K562 (cell line): ENCODE results near the gene PPM1H. TPM values are rescaled to one million over a fixed set of nuclear protein-coding genes. Genes with fewer than 3 reads are reported as not detected.

Source experiments
- ATAC-seq: fragments of 200-7000 bp; cut with Tn5 transposase; 3 replicates; pipeline ENCODE4 v1.9.1; 2020; ENCODE audit warnings: moderate library complexity
- BruUV-seq: library from RNA; stranded (reverse); fragments of 400-500 nt; replicated peaks from 2 replicates; lab custom pipeline; 2021; lab: Mats Ljungman, UMichigan
- CTCF ChIA-PET: fragments of 300-600 bp; formaldehyde crosslinking; extraction: SDS; loops from one replicate; lab custom pipeline; 2021; ENCODE audit warnings: low intra/inter-chr PET ratio; lab: Yijun Ruan, JAX
- POLR2A ChIA-PET: fragments of 300-600, 350-650 bp; sonication (Branson Sonifier 250); formaldehyde crosslinking; extraction: SDS; loops from one replicate; lab custom pipeline; 2021; ENCODE audit warnings: antibody characterized with exemption, inconsistent platforms; lab: Yijun Ruan, JAX
- DNase-seq, 4 experiments: peaks; one replicate each; pipeline versions ENCODE4 v3.0.0 to v3.0.0-alpha.2; 2011 to 2018; ENCODE audit warnings: low spot score in 3 of 4, mixed read lengths in 3 of 4; ENCODE audit errors: extremely low read depth in 1 of 4
- FAIRE-seq: peaks from 2 replicates; lab custom pipeline; 2011; peaks lifted over from hg19 to GRCh38; lab: Jason Lieb, UNC
- H2AFZ ChIP-seq: 2 replicates; pipeline ENCODE4 v1.6.0; 2011; ENCODE audit warnings: low read depth, low read length, control low read depth, inconsistent platforms
- H3K27ac ChIP-seq: fragments of 200-600 bp; 3 replicates; pipeline ENCODE4 v1.8.0; 2011; ENCODE audit warnings: low read depth, mild to moderate bottlenecking, control low read depth, inconsistent platforms, low read length, moderate library complexity, mixed read lengths; ENCODE audit errors: extremely low read depth
- H3K27me3 ChIP-seq, 2 experiments: fragments of 300-600 bp in 1 of 2; 2 replicates in 1 of 2; 3 replicates in 1 of 2; pipeline versions ENCODE4 v1.6.0 to v1.8.0; 2011; ENCODE audit warnings: inconsistent platforms in 2 of 2, low read length in 2 of 2, mild to moderate bottlenecking in 1 of 2, mixed read lengths in 1 of 2, moderate library complexity in 1 of 2; ENCODE audit not compliant: control insufficient read depth in 2 of 2, insufficient read depth in 2 of 2
- H3K36me3 ChIP-seq: fragments of 300-600 bp; 3 replicates; pipeline ENCODE4 v1.8.0; 2011; ENCODE audit warnings: mild to moderate bottlenecking, low read length, inconsistent platforms; ENCODE audit not compliant: control insufficient read depth, insufficient read depth
- H3K4me1 ChIP-seq, 2 experiments: fragments of 200-600 bp in 1 of 2; replicated peaks in 1 of 2; 2 replicates in 1 of 2; 3 replicates in 1 of 2; pipeline versions ENCODE4 v1.5.1 to v1.8.0; 2011; ENCODE audit warnings: inconsistent platforms in 2 of 2, low read length in 2 of 2, mild to moderate bottlenecking in 1 of 2, mixed read lengths in 1 of 2, moderate library complexity in 1 of 2; ENCODE audit not compliant: control insufficient read depth in 2 of 2, insufficient read depth in 2 of 2
- H3K4me2 ChIP-seq: 2 replicates; pipeline ENCODE4 v1.6.1; 2011; ENCODE audit warnings: low read length, control low read depth, inconsistent platforms, mixed read lengths; ENCODE audit not compliant: insufficient read depth
- H3K4me3 ChIP-seq: fragments of 200-600 bp; sonication (generic), shearing (Covaris generic); 2 replicates; pipeline ENCODE4 v1.5.1; 2016; ENCODE audit warnings: control low read depth, inconsistent platforms
- H3K79me2 ChIP-seq: fragments of 200-600 bp; 3 replicates; pipeline ENCODE4 v1.8.0; 2011; ENCODE audit warnings: low read length, inconsistent platforms; ENCODE audit not compliant: control insufficient read depth, insufficient read depth
- H3K9ac ChIP-seq, 2 experiments: 2 replicates each; pipeline versions ENCODE4 v1.6.0 to v1.6.1; 2011; ENCODE audit warnings: low read depth in 2 of 2, low read length in 2 of 2, control low read depth in 1 of 2, inconsistent platforms in 1 of 2, mild to moderate bottlenecking in 1 of 2, mixed read lengths in 1 of 2; ENCODE audit not compliant: insufficient read depth in 1 of 2
- H3K9me1 ChIP-seq: one replicate; pipeline ENCODE4 v1.6.0; 2011; ENCODE audit warnings: inconsistent platforms, mild to moderate bottlenecking, low read length, moderate library complexity; ENCODE audit not compliant: control insufficient read depth, insufficient read depth
- H3K9me3 ChIP-seq: replicated peaks from 2 replicates; pipeline ENCODE4 v1.5.1; 2011; ENCODE audit warnings: low read depth, low read length, inconsistent platforms; ENCODE audit not compliant: control insufficient read depth, insufficient read depth
- H4K20me1 ChIP-seq: replicated peaks from 2 replicates; pipeline ENCODE4 v1.6.1; 2011; ENCODE audit warnings: low read length, inconsistent platforms, mixed read lengths; ENCODE audit not compliant: control insufficient read depth, insufficient read depth
- ATF3 ChIP-seq, 2 experiments: fragments of 450-650 bp in 1 of 2; sonication (generic) in 1 of 2; formaldehyde crosslinking in 1 of 2; IDR thresholded peaks in 1 of 2; conservative IDR thresholded peaks in 1 of 2; 2 replicates each; pipeline versions ENCODE4 v1.6.1 to v1.8.1; 2016 to 2023; ENCODE audit warnings: mild to moderate bottlenecking in 2 of 2, moderate library complexity in 2 of 2, inconsistent platforms in 1 of 2, missing genetic modification reagents in 1 of 2
- FOSL1 ChIP-seq: fragments of 200-800 bp; sonication (Bioruptor generic); conservative IDR thresholded peaks from 2 replicates; pipeline ENCODE4 v1.6.1; 2016; ENCODE audit warnings: missing genetic modification characterization, missing compliant biosample characterization
- MEIS2 ChIP-seq: fragments of 450-650 bp; IDR thresholded peaks from 2 replicates; pipeline ENCODE4 v1.6.1; 2014; ENCODE audit warnings: mild to moderate bottlenecking; ENCODE audit not compliant: partially characterized antibody
- RBM22 ChIP-seq: fragments of 200-400 bp; formaldehyde crosslinking; IDR thresholded peaks from 2 replicates; pipeline ENCODE4 v1.6.1; 2018; ENCODE audit warnings: low read length, low read depth; ENCODE audit not compliant: poor library complexity, severe bottlenecking
- ZNF121 ChIP-seq: sonication (generic); formaldehyde crosslinking; conservative IDR thresholded peaks from 2 replicates; pipeline ENCODE4 v1.8.0; 2022; ENCODE audit warnings: missing genetic modification reagents
- WGBS: fragments of 100-300 bp; shearing (Covaris generic); methylation state at CpG from one replicate; pipeline ENCODE4 v1.1.6; 2016; ENCODE audit warnings: low coverage, mixed read lengths; ENCODE audit not compliant: insufficient coverage; ENCODE audit errors: missing lambda C conversion rate; 5-methylcytosine and 5-hydroxymethylcytosine counted together
- in situ Hi-C: fragments of 300-500 bp; cut with MboI; formaldehyde crosslinking; loops from 4 replicates; pipeline ENCODE4 v1.15.0; 2018; ENCODE audit warnings: inconsistent platforms, mixed read lengths
- intact Hi-C: fragments of 100-400 bp; cut with micrococcal nuclease; formaldehyde crosslinking; loops from 2 replicates; pipeline ENCODE4 v1.14.2; 2022
- polyA plus RNA-seq, 8 experiments: library from polyadenylated mRNA; depleted of rRNA in 4 of 8; stranded (reverse) in 5 of 8; unstranded in 3 of 8; fragments of >200 nt; fragmentation: Nextera tagmentation in 2 of 8; fragmentation: Illumina TruSeq in 1 of 8; extraction: Ambion mirVana in 2 of 8; extraction: Trizol in 1 of 8; gene quantifications; 2 replicates each; pipeline versions ENCODE4 v1.2.1 to v1.2.3, GENCODE V29; 2011 to 2014; ENCODE audit warnings: inconsistent platforms in 1 of 8, missing spikeins in 1 of 8
- total RNA-seq, 7 experiments: library from RNA; depleted of rRNA in 6 of 7; stranded (reverse); fragments of >200 nt in 6 of 7; fragmentation: Illumina TruSeq in 2 of 7; extraction: Trizol in 2 of 7; gene quantifications; 2 replicates each; pipeline versions ENCODE4 v1.2.1 to v1.2.3, GENCODE V29; 2011 to 2021; ENCODE audit warnings: low replicate concordance in 1 of 7

Gene PPM1H
- total and polyA plus RNA-seq, 9 of the 15 experiments (the other 6 are each of a cell fraction or from before 2014, with no cell fraction given): 5.3 to 29.3 (median 11.3) TPM

- no TSS peak for BruUV-seq
- FAIRE-seq (no peak), DNase-seq (no peak), ATAC-seq (no peak)
- H4K20me1 ChIP-seq: no peaks in the 10 kb centered on the region
- no peaks in the 10 kb centered on the region for H3K36me3 ChIP-seq
- H3K9ac ChIP-seq: no peak overlapping the region
- H3K27me3 ChIP-seq: no peaks in the 10 kb centered on the region
- no peak overlapping the region for H3K4me3 ChIP-seq
- in situ Hi-C loops: no loop called here
- intact Hi-C loops: no loop called here
- no peaks in the 10 kb centered on the region for H3K9me3 ChIP-seq
- no peak overlapping the region for H2AFZ ChIP-seq
- CTCF ChIA-PET: no interaction called here
- 45% methylated on average over 2 of the region's 2 CpGs for WGBS
- POLR2A ChIA-PET: interaction anchor here (2.0 kb wide), 1 partner anchor 12 kb away, joined by 4 read pairs; no protein-coding TSS in a partner anchor
- 0 out of 3 replicates have a peak, but pooled peaks cover 4% of the 10 kb centered on the region for H3K79me2 ChIP-seq
- H3K9me1 ChIP-seq: no peaks in the 10 kb centered on the region
- H3K4me2 ChIP-seq: no peak overlapping the region
- H3K27ac ChIP-seq: no peak overlapping the region
- peaks cover 7 to 23% of the 10 kb centered on the region in 2 experiments; a peak in 4 of 5 replicates for H3K4me1 ChIP-seq
- TF ChIP-seq RBM22: no peak
- peak; percentile 21 for TF ChIP-seq ATF3 (IDR thresholded peaks at IDR 0.05)
- TF ChIP-seq ATF3 (CRISPR knock-in tag; conservative IDR thresholded peaks at IDR 0.05): no peak
- no peak for TF ChIP-seq ZNF121 (CRISPR knock-in tag)
- TF ChIP-seq MEIS2: peak; percentile 23
- TF ChIP-seq FOSL1 (tag): 0 out of 2 replicates have a peak, but pooled peaks have one; percentile 14
- TF ChIP-seq, all 486 proteins: peak for 3
These were observed 72.6 kb downstream of the PPM1H start for GRCh38 chr12:62862259-62862881.
